A549 (cell line): ENCODE results near the gene TIGIT. TPM values are rescaled to one million over a fixed set of nuclear protein-coding genes. Genes with fewer than 3 reads are reported as not detected.

Source experiments
- ATAC-seq, 2 experiments: fragments of 200-7000 bp in 1 of 2; fragments of >200 bp in 1 of 2; cut with Nextera tagmentation in 1 of 2; cut with Tn5 transposase in 1 of 2; 3 replicates each; pipeline versions ENCODE4 v1.8.0 to v1.9.1; 2018 to 2020; ENCODE audit warnings: mild to moderate bottlenecking in 1 of 2, moderate library complexity in 1 of 2
- CTCF ChIA-PET: fragments of 300-600 bp; sonication (Branson Sonifier 250); formaldehyde crosslinking; extraction: SDS; loops from one replicate; lab custom pipeline; 2021; ENCODE audit warnings: antibody characterized with exemption, inconsistent platforms; lab: Yijun Ruan, JAX
- POLR2A ChIA-PET: fragments of 350-600 bp; formaldehyde crosslinking; extraction: SDS; loops from one replicate; lab custom pipeline; 2021; ENCODE audit warnings: antibody characterized with exemption, inconsistent platforms; lab: Yijun Ruan, JAX
- DNase-seq, 2 experiments: peaks; one replicate each; pipeline versions ENCODE4 v3.0.0 to v3.0.0-alpha.2; 2011 to 2016; ENCODE audit warnings: low read depth in 1 of 2, low spot score in 1 of 2
- FAIRE-seq: peaks from 2 replicates; lab custom pipeline; 2011; peaks lifted over from hg19 to GRCh38; lab: Jason Lieb, UNC
- H3K27ac ChIP-seq, 2 experiments: fragments of >200 bp; sonication (Bioruptor Twin); formaldehyde crosslinking; 3 replicates each; pipeline ENCODE4 v1.5.1; 2016 to 2017
- H3K4me1 ChIP-seq: fragments of >200 bp; sonication (Bioruptor Twin); formaldehyde crosslinking; 3 replicates; pipeline ENCODE4 v1.6.1; 2016
- H3K4me2 ChIP-seq: fragments of >200 bp; sonication (Bioruptor Twin); formaldehyde crosslinking; 3 replicates; pipeline ENCODE4 v1.6.1; 2016
- H3K4me3 ChIP-seq: fragments of >200 bp; sonication (Bioruptor Twin); formaldehyde crosslinking; 3 replicates; pipeline ENCODE4 v1.5.1; 2016
- H3K9me3 ChIP-seq: fragments of >200 bp; sonication (Bioruptor Twin); formaldehyde crosslinking; 3 replicates; pipeline ENCODE4 v1.6.1; 2016
- CEBPB ChIP-seq, 2 experiments: fragments of >200 bp in 1 of 2; sonication (Bioruptor Twin) in 1 of 2; formaldehyde crosslinking in 1 of 2; IDR thresholded peaks; 2 replicates each; pipeline ENCODE4 v1.6.1; 2012 to 2016
- EHF ChIP-seq: fragments of 250-450 bp; sonication (Bioruptor Pico); IDR thresholded peaks from 2 replicates; pipeline ENCODE4 v1.5.0; 2020; ENCODE audit warnings: mild to moderate bottlenecking
- ELK1 ChIP-seq: fragments of 150-350 bp; IDR thresholded peaks from 2 replicates; pipeline ENCODE4 v1.6.1; 2014; ENCODE audit warnings: low read depth, mild to moderate bottlenecking, low read length
- EP300 ChIP-seq, 2 experiments: fragments of >200 bp; sonication (Bioruptor Twin); formaldehyde crosslinking; IDR thresholded peaks; 2 replicates in 1 of 2; 3 replicates in 1 of 2; pipeline ENCODE4 v1.6.1; 2016 to 2017
- FOSB ChIP-seq: fragments of 250-450 bp; sonication (Bioruptor Pico); IDR thresholded peaks from 2 replicates; pipeline ENCODE4 v1.5.0; 2020; ENCODE audit warnings: mild to moderate bottlenecking, moderate library complexity
- HOXB5 ChIP-seq: fragments of 250-450 bp; sonication (Bioruptor Pico); IDR thresholded peaks from 2 replicates; pipeline ENCODE4 v1.5.0; 2020; ENCODE audit warnings: mild to moderate bottlenecking, moderate library complexity
- JUN ChIP-seq, 2 experiments: fragments of >200 bp; sonication (Bioruptor Twin); formaldehyde crosslinking; IDR thresholded peaks; 2 replicates in 1 of 2; 3 replicates in 1 of 2; pipeline ENCODE4 v1.6.1; 2016 to 2017
- MAZ ChIP-seq: fragments of 150-350 bp; IDR thresholded peaks from 2 replicates; pipeline ENCODE4 v1.6.1; 2014; ENCODE audit warnings: antibody characterized with exemption, low read depth, low read length, borderline replicate concordance
- NFE2L2 ChIP-seq: fragments of 150-350 bp; conservative IDR thresholded peaks from 2 replicates; pipeline ENCODE4 v1.6.1; 2014; ENCODE audit warnings: low read length
- POLR2A ChIP-seq: IDR thresholded peaks from 2 replicates; pipeline ENCODE4 v1.6.1; 2012; ENCODE audit warnings: mild to moderate bottlenecking, low read length
- RARB ChIP-seq: fragments of 250-450 bp; sonication (Bioruptor Pico); IDR thresholded peaks from 2 replicates; pipeline ENCODE4 v1.8.0; 2021; ENCODE audit warnings: mild to moderate bottlenecking, moderate library complexity
- SREBF2 ChIP-seq: fragments of 450-650 bp; IDR thresholded peaks from 2 replicates; pipeline ENCODE4 v1.6.1; 2014; ENCODE audit warnings: mild to moderate bottlenecking, moderate library complexity
- TFCP2L1 ChIP-seq: fragments of 250-450 bp; sonication (Bioruptor Pico); IDR thresholded peaks from 2 replicates; pipeline ENCODE4 v1.5.0; 2021; ENCODE audit warnings: mild to moderate bottlenecking
- TP53 ChIP-seq: fragments of 250-450 bp; sonication (Bioruptor Pico); IDR thresholded peaks from 2 replicates; pipeline ENCODE4 v1.5.0; 2021; ENCODE audit warnings: mild to moderate bottlenecking, moderate library complexity
- ZNF302 ChIP-seq: fragments of 250-450 bp; sonication (Bioruptor Pico); IDR thresholded peaks from 2 replicates; pipeline ENCODE4 v1.9.0; 2021; ENCODE audit warnings: inconsistent platforms, mild to moderate bottlenecking, moderate library complexity
- ZSCAN20 ChIP-seq: fragments of 250-450 bp; sonication (Bioruptor Pico); IDR thresholded peaks from 2 replicates; pipeline ENCODE4 v1.8.0; 2022; ENCODE audit warnings: mild to moderate bottlenecking, moderate library complexity
- WGBS: methylation state at CpG from one replicate; pipeline ENCODE4 v1.1.6; 2017; ENCODE audit errors: missing lambda C conversion rate; 5-methylcytosine and 5-hydroxymethylcytosine counted together
- polyA plus RNA-seq, 4 experiments: library from polyadenylated mRNA; depleted of rRNA in 3 of 4; stranded (reverse); fragments of >200 nt; fragmentation: RNase III in 1 of 4; extraction: RNeasy Plus Mini Kit Qiagen cat#74134 plus additional on column Dnase treatment in 1 of 4; gene quantifications; 2 replicates in 3 of 4; 3 replicates in 1 of 4; pipeline ENCODE4 v1.2.3, GENCODE V29; 2011 to 2017
- TF ChIP-seq, protein P1 (sequence below): IDR thresholded peaks from 2 replicates; pipeline ENCODE4 v1.6.1; 2012
- TF ChIP-seq, protein P2 (sequence below): fragments of 250-450 bp; sonication (Bioruptor Pico); IDR thresholded peaks from 2 replicates; pipeline ENCODE4 v1.5.0; 2021; ENCODE audit warnings: mild to moderate bottlenecking, moderate library complexity, borderline replicate concordance
- TF ChIP-seq, protein P3 (sequence below): fragments of 250-450 bp; sonication (Bioruptor Pico); IDR thresholded peaks from 2 replicates; pipeline ENCODE4 v1.5.0; 2020; ENCODE audit warnings: low read depth, mild to moderate bottlenecking, moderate library complexity

The TIGIT gene
- polyA plus RNA-seq, 2 of the 4 experiments (the other 2 are of a cell fraction): not detected

- ATAC-seq (no peak), FAIRE-seq (no peak), DNase-seq (no peak)
- H3K4me3 ChIP-seq: no peak overlapping the region
- no peaks in the 10 kb centered on the region for H3K9me3 ChIP-seq
- TF ChIP-seq CEBPB (IDR thresholded peaks at IDR 0.05) (peak; percentile 26 to 66; a peak in 2 of 4 replicates), SREBF2 (no peak)
- ChIA-PET POLR2A (no interaction called here), CTCF (interaction anchor here (0.6 kb wide), 1 partner anchor 826 kb away, joined by 4 read pairs; no protein-coding TSS in a partner anchor)
- H3K27ac ChIP-seq: no peak overlapping the region
- no peaks in the 10 kb centered on the region for H3K4me1 ChIP-seq
- WGBS: 91% methylated on average over 1 of the region's 1 CpG
- H3K4me2 ChIP-seq: no peak overlapping the region
Observed at GRCh38 chr3:114284644-114285043, 9.2 kb upstream of the TIGIT start.

- WGBS: 64% methylated on average over 3 of the region's 3 CpGs
- Histone ChIP-seq H3K27ac (no peak overlapping the region), H3K4me3 (no peak overlapping the region), H3K4me2 (no peak overlapping the region), H3K9me3 (no peaks in the 10 kb centered on the region), H3K4me1 (no peaks in the 10 kb centered on the region)
- ATAC-seq (no peak), DNase-seq (no peak), FAIRE-seq (no peak)
- TF ChIP-seq TFCP2L1 (CRISPR knock-in tag): no peak
- no peak for TF ChIP-seq RARB (CRISPR knock-in tag)
- TF ChIP-seq, protein P1, sequence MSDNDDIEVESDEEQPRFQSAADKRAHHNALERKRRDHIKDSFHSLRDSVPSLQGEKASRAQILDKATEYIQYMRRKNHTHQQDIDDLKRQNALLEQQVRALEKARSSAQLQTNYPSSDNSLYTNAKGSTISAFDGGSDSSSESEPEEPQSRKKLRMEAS: no peak
- no peak for TF ChIP-seq ZNF302 (CRISPR knock-in tag)
- TF ChIP-seq TP53 (CRISPR knock-in tag): no peak
- TF ChIP-seq MAZ: no peak
- no peak for TF ChIP-seq ZSCAN20 (CRISPR knock-in tag)
- TF ChIP-seq, protein P2, sequence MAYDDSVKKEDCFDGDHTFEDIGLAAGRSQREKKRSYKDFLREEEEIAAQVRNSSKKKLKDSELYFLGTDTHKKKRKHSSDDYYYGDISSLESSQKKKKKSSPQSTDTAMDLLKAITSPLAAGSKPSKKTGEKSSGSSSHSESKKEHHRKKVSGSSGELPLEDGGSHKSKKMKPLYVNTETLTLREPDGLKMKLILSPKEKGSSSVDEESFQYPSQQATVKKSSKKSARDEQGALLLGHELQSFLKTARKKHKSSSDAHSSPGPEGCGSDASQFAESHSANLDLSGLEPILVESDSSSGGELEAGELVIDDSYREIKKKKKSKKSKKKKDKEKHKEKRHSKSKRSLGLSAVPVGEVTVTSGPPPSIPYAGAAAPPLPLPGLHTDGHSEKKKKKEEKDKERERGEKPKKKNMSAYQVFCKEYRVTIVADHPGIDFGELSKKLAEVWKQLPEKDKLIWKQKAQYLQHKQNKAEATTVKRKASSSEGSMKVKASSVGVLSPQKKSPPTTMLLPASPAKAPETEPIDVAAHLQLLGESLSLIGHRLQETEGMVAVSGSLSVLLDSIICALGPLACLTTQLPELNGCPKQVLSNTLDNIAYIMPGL (CRISPR knock-in tag): no peak
- TF ChIP-seq, protein P3, sequence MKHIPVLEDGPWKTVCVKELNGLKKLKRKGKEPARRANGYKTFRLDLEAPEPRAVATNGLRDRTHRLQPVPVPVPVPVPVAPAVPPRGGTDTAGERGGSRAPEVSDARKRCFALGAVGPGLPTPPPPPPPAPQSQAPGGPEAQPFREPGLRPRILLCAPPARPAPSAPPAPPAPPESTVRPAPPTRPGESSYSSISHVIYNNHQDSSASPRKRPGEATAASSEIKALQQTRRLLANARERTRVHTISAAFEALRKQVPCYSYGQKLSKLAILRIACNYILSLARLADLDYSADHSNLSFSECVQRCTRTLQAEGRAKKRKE: no peak
- no peak for TF ChIP-seq HOXB5 (CRISPR knock-in tag)
- TF ChIP-seq POLR2A: no peak
- TF ChIP-seq EHF (CRISPR knock-in tag): no peak
- TF ChIP-seq EP300 (IDR thresholded peaks at IDR 0.05): no peak
- no peak for TF ChIP-seq JUN (IDR thresholded peaks at IDR 0.05)
- TF ChIP-seq ELK1: no peak
- TF ChIP-seq NFE2L2: no peak
- ChIA-PET CTCF (no interaction called here), POLR2A (no interaction called here)
Observed at GRCh38 chr3:114285648-114286230, 8.1 kb upstream of the TIGIT start.

- 67% methylated on average over 2 of the region's 2 CpGs for WGBS
- Histone ChIP-seq H3K4me2 (no peak overlapping the region), H3K9me3 (no peaks in the 10 kb centered on the region), H3K4me1 (no peaks in the 10 kb centered on the region), H3K4me3 (no peak overlapping the region), H3K27ac (no peak overlapping the region)
- DNase-seq: no peak
- ChIA-PET CTCF (interaction anchor here (2.3 kb wide), 1 partner anchor 13 kb away, joined by 7 read pairs; no protein-coding TSS in a partner anchor), POLR2A (no interaction called here)
- ATAC-seq: no peak
- no peak for FAIRE-seq
- no peak for TF ChIP-seq FOSB
Observed at GRCh38 chr3:114286266-114286665, 7.6 kb upstream of the TIGIT start.
